NCI-H82 treated with DMSO at 0.1 percent for 48 hours (cell line): ENCODE measurements around the gene OR9A2.
"Not testable (repeated sequence)": the region's sequence is repeated elsewhere in the genome, so short reads cannot be mapped to it uniquely, and the experiment has no call there.

Experiments
- DNase-seq: peaks from one replicate; lab custom pipeline; 2025; ENCODE audit not compliant: unreplicated experiment; lab: John Stamatoyannopoulos, UW

Gene OR9A2

DNA sequence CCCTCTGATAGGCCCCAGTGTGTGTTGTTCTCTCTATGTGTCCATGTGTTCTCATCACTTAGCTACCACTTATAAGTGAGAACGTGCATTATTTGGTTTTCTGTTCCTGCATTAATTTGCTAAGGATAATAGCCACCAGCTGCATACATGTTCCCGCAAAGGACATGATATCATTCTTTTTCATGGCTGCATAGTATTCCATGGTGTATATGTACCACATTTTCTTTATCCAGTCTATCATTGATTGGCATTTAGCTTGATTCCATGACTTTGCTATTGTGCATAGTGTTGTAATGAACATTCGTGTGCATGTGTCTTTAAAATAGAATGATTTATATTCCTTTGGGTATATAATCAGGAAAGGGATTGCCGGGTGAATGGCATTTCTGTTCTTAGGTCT, 48.5 kb downstream of the OR9A2 start:
- DNase-seq, result not testable (repeated sequence)
